Pons (tissue), 1 donor: Measurements from ENCODE around the gene TRERF1.
"Not testable (repeated sequence)": the region's sequence is repeated elsewhere in the genome, so short reads cannot be mapped to it uniquely, and the experiment has no call there.

Experiments
- DNase-seq: peaks from one replicate; pipeline ENCODE4 v3.0.0-alpha.2; 2016; ENCODE audit warnings: low spot score

Gene TRERF1

GRCh38 chr6:42222448-42222847, 229.3 kb downstream of the TRERF1 start:
- DNase-seq: no peak

GRCh38 chr6:42221546-42221945, 230.2 kb downstream of the TRERF1 start:
- DNase-seq: no peak

DNA sequence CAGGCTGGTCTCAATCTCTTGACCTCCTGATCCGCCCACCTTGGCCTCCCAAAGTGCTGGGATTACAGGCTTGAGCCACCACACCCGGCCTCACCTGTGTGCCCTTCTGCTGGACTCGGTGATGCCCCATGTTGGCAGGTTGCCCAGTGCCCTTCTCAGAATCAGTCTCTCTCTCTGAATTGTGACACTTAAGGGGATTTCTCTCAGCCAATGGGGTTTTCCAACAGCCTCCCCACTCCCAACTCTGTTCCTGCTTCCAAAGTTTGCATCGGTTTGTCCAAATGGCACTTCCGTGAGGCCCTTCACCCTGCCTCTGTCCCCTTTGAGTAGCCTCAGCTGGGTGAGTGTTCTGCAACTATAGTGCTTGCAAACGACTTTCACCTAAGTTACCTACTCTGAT, 230.9 kb downstream of the TRERF1 start:
- DNase-seq: no peak

- DNase-seq: peak; percentile 93
Measured at GRCh38 chr6:42217519-42218367, 234.0 kb downstream of the TRERF1 start, which contains the start of gene MRPS10. Gene MRPS10 (minus strand): TSS chr6:42217861. CDS start chr6:42217849, 12 bp downstream.

- peak; percentile 22 for DNase-seq
Measured at GRCh38 chr6:42217157-42217518, 234.6 kb downstream of the TRERF1 start.

GRCh38 chr6:42216495-42216894, 235.2 kb downstream of the TRERF1 start:
- not testable (repeated sequence) for DNase-seq

DNA sequence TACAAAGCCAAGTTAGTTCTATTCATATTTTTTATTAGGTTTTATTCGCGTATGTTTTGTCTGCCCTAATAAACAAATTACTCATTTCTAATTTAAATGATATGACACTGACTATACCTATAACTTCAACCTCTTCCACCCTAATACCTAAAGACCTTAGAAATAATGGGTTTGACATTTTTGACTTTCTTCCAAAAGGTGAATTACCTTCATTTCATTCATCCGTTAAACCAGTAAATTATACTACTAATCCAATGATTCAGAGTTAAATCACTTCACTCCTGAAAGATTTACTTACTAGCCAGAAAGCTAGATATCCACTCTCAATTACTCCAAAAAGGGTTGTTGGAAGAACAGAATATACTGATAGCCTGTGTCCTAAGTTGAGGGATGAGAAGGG, 239.3 kb downstream of the TRERF1 start:
- DNase-seq: no peak

DNA sequence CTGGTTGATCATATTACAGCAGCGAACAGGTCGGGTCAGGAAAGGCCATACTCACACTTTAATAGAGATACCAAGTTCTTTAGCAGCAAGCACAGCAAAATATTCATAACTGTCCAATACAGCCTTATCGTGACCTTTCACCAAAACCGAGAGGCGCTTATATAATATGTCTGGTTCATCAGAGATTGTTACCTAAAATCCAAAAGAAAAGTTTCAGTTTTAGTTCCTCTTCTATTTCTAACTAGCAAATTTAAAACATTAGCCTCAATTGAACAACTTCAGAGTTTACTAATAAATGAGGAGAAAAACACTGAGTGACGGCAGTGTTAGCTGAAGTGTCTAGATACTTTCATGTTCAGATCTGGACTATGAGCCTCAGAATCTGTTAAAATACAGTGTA, 240.0 kb downstream of the TRERF1 start:
- DNase-seq: no peak

DNA sequence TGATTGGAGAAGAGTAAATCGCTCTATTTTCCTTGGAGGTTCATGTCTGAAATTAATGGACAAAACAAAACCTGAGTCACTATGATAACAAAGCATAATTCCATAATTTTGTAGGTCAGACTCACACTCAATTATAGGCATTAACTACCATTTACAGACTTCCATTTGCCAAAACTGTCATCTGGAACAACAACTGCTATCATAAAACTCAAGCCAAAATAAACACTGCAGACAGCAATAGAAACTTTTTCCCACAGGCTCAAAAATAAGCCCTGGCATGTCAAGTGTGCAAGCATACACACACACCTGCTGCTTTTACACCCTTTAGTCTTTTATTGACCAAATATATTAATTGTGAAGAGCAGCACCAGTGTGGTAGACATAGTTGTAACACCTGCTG, 241.2 kb downstream of the TRERF1 start:
- DNase-seq: no peak

DNA sequence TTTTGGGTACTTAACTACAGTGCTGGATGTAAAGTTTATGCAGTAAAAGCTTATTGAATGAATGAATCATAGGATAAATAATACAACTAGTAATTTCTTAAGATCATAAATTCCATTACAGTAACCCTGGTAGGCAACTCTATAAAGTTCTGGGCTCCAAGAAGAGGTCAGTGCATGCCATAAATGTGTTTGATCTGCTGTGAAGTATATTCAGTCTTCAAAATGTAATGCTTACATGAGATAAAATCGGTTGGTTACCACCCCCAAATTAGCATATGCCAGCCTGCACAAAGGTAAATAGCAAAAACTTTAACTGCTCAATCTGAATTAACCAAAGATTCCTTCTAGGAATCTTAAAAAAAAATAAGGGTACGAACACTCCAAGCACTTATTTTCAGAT, 244.2 kb downstream of the TRERF1 start:
- DNase-seq: not testable (repeated sequence)

DNA sequence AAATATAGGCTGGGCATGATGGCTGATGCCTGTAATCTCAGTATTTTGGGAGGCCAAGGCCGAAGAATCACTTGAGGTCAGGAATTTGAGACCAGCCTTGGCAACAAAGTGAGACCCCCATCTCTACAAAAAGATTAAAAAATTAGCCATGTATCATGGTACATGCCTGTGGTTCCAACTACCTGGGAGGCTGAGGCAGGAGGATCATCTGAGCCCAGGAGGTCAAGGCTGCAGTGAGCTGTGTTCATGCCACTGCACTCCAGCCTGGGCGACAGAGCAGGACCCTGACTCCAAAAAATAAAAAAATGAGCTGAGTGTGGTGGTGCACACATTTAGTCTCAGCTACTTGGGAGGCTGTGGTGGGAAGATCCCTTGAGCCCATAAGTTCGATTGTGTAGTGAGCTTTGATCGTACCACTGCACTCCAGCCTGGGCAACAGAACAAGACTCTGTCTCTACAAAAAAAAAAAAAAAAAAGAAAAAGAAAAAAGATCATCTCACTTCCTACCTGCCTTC, 246.9 kb downstream of the TRERF1 start:
- no peak for DNase-seq

- no peak for DNase-seq
Measured at GRCh38 chr6:42203183-42203582, 248.5 kb downstream of the TRERF1 start.

GRCh38 chr6:42202131-42202915, 249.4 kb downstream of the TRERF1 start:
- not testable (repeated sequence) for DNase-seq

DNA sequence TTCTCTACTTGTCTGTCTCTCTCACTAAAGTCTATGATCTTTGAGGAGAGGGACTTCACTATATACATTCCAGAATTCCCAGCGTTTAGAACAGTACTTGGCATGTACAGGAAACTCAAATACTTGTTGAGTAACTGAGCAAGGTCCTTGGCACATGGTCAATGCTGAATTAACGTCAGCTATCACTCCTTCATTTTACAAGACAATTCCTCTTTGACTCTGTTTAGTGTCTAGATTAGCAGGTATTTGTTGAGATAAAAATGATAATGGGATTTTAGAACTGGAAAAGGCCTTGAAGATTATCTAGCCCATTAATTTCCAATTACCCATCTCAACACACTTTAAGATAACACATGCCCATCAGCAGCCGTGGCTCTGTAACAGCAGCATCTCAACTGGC, 250.3 kb downstream of the TRERF1 start:
- DNase-seq: no peak

GRCh38 chr6:42200035-42200434, 251.7 kb downstream of the TRERF1 start:
- no peak for DNase-seq

GRCh38 chr6:42199106-42199981, 252.4 kb downstream of the TRERF1 start:
- DNase-seq: no peak

DNA sequence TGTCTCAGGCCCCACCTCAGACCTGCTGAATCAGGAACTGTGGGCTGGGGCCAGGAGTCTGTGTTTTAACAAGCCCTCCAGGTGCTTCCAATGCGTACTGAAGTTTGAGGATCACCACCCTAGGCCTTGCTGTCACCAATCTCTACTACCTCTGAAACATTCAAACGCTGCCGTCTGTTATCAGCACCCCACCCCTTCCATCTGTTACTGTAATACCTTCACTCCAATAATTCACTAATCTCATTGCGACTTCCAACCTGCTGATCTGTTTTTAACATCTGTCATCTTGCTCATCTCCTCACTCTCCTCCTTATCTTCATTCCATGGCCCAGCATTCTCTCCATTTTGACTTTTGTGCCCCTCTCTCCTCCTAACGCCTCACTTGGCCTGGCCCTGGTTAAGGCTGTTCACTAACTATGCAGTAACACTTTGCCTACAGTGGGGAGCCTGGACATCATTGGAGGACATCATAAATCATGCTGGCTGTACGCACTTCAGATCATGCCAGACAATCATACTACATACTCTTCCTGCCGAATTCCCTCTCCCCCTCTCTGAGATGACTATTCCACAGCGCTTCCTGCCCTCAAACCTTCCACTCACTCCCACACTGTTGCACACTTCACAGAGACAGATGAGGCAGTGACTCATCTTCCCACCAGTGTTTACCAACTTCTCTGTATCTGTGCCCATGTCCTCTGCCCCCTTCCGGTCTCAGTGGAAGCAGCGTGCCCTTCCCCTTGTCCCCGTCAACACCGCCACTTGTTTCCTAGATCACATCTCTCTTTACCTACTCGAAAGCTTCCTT, 254.0 kb downstream of the TRERF1 start:
- DNase-seq: no peak

DNA sequence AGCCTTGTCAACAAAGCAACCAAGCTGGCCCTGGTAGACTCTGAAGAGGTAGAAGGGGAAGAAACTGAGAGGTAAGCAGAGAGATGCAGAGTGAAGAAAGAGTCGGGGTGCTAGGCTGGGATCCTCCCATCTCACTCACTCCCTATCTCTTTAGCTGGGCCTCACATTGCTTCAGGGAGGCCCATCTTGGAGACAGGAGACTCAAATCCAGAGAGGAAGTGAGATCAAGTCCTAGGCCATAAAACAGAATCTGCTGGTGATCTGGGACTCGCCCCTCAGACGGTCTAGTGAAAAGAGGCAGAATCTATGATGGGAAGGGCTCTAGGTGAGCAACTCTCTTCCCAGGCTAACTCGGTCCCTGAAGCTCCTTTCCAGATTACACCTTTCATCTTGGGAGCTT, 256.3 kb downstream of the TRERF1 start:
- no peak for DNase-seq

- no peak for DNase-seq
Measured at GRCh38 chr6:42194056-42194455, 257.7 kb downstream of the TRERF1 start.

- DNase-seq: no peak
Measured at GRCh38 chr6:42193491-42193894, 258.2 kb downstream of the TRERF1 start.

DNA sequence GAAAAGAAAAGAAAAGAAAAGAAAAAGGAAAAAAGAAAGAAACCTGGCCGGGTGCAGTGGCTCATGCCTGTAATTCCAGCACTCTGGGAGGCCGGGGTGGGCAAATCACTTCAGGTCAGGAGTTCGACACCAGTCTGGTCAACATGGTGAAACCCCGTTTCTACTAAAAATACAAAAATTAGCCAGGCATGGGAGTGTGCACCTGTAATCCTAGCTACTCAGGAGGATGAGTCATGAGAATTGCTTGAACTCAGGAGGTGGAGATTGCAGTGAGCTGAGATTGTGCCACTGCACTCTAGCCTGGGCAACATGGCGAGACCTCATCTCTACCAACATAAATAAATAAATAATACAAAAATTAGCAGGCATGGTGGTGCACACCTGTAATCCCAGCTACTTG, 259.3 kb downstream of the TRERF1 start:
- not testable (repeated sequence) for DNase-seq
